Fibroblast of gingiva (primary cell): ENCODE measurements around the gene HSD17B4.
"Not testable (repeated sequence)": the region's sequence is repeated elsewhere in the genome, so short reads cannot be mapped to it uniquely, and the experiment has no call there.

Experiments used
- DNase-seq: peaks from one replicate; pipeline ENCODE4 v3.0.0-alpha.2; 2011; ENCODE audit warnings: low read depth

Gene HSD17B4

DNA sequence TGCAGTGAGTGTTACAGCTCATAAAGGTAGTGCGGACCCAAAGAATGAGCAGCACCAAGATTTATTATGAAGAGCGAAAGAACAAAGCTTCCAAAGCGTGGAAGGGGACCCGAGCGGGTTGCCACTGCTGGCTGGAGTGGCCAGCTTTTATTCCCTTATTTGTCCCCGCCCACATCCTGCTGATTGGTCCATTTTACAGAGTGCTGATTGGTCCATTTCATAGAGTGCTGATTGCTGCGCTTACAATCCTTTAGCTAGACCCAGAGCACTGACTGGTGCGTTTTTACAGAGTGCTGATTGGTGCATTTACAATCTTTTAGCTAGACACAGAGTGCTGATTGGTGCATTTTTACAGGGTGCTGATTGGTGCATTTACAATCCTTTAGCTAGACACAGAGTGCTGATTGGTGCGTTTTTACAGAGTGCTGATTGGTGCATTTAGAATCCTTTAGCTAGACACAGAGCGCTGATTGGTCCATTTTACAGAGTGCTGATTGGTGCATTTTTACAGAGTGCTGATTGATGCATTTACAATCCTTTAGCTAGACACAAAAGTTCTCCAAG lies 19.5 kb upstream of the HSD17B4 start:
- not testable (repeated sequence) for DNase-seq

DNA sequence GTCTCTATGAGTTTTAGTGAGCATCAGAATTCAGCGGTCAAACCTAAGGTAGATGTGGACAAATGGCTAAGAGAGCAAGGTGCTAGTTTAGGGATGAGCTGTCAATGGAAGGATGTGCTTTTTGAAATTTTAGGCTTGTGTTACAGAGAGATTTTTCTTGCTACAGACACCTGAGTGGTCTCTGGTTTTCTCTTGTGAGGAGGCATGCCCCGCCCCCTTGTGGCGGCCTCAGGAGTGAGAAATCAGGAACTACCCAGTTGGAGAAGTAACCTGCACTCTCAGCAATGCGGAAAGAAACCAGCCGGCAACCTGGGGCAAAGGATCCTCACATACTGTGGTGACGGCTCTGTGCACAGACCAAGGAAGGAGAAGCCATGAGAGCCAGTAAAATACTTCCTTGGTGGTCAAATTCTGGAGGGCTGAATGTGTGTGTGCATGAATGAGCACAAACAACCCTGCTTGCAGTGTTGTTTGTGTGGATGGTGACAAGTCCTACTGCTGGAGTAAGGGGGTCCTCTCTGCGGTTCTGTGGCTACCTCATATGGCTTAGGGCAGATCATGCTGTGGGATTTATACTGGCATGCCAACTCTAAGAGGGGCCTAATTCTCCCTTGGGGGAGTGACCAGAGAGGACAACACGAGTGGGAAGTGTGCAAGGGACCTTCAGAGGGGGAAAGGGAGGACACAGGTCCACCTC lies 16.7 kb upstream of the HSD17B4 start:
- peak; percentile 38 for DNase-seq

DNA sequence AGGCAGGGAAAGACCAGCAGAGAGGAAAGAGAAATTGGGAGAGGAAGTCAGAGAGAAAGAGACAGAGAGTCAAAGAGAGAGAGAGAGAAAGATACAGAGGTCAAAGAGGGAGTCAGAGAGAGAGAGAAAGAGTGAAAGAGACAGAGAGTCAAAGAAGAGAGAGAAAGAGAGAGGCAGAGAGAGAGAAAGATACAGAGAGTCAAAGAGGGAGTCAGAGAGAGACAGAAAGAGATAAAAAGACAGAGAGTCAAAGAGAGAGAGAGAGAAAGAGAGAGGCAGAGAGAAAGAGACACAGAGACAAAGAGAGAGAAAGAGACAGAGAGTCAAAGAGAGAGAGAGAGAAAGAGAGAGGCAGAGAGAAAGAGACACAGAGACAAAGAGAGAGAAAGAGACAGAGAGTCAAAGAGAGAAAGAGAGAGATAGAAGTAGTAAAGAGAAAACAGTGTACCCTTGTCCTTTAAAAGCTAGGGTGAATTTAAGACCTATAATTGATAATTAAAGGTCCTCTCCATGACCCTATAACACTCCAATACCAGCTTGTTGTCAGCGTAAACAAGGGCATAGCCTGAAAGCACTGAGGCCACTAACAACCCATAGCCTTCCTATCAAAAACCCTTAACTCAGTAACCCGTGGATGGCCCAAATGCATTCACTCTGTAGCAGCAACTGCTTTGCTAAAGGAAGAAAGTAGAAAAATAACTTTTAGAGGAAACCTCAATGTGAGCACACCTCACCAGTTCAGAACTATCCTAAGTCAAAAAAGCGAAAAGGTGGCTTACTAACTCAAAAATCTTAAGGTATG lies 14.3 kb upstream of the HSD17B4 start:
- not testable (repeated sequence) for DNase-seq

DNA sequence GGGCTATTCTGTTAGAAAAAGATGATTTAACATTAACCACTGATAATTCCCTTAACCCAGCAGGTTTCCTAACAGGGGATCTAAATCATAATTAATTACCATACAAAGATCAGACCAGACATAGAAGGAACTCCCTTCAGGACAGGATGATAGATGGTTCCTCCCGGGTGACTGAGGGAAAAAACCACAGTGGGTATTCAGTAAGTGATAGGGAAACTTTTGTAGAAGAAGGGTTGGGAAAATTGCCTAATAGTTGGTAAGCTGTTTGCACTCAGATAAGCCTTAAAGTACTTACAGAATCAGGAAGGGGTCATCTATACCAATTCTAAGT lies 13.7 kb upstream of the HSD17B4 start:
- not testable (repeated sequence) for DNase-seq

DNA sequence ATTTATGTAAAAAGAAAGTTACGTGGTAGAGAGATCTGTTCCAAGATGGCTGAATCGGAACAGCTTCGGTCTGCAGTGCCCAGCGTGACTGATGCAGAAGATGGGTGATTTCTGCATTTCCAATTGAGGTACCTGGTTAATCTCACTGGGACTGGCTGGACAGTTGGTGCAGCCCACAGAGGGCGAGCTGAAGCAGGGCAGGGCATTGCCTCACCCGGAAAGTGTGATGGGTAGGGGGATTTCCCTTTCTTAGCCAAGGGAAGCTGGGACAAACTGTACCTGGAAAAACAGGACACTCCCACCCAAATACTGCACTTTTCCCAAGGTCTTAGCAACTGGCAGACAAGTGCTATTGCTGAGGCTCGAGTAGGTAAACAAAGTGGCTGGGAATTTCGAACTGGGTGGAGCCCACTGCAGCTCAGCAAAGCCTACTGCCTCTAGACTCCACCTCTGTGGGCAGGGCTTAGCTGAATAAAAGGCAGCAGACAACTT lies 13.1 kb upstream of the HSD17B4 start:
- no peak for DNase-seq

DNA sequence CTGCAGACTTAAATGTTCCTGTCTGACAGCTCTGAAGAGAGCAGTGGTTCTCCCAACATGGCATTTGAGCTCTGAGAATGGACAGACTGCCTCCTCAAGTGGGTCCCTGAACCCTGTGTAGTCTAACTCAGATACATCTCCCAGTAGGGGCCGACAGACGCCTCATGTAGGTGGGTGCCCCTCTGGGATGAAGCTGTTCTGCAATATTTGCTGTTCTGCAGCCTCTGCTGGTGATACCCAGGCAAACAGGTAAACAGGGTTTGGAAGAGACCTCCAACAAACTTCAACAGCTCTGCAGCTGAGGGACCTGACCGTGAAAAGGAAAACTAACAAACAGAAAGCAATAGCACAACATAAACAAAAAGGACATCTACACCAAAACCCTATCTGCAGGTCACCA lies 12.7 kb upstream of the HSD17B4 start:
- DNase-seq: not testable (repeated sequence)

DNA sequence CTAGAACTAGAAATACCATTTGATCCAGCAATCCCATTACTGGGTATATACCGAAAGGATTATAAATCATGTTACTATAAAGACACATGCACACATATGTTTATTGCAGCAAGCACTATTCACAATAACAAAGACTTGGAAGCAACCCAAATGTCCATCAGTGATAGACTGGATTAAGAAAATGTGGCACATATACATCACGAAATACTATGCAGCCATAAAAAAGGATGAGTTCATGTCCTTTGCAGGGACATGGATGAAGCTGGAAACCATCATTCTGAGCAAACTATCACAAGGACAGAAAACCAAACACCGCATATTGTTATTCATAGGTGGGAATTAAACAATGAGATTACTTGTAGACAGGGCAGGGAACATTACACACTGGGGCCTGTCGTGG lies 7.7 kb upstream of the HSD17B4 start:
- not testable (repeated sequence) for DNase-seq

DNA sequence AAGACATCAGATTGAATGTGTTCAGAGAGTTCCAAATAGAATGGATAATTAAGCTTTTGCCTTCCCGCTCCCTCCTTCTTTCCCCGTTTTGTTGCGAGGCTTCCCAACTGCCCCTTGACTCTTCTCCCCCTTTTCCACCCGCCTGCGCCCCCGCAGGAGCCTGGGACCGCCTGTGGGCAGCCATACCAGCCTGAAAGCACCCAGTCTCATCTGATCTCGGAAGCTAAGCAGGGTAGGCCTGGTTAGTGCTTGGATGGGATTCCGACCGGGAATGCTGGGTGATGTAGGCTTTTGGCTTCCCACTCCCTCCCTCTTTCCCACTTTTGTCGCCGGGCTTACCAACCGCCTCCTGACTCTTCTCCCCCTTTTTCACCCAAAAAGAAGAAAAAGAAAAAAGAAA lies 6.8 kb upstream of the HSD17B4 start:
- no peak for DNase-seq

DNA sequence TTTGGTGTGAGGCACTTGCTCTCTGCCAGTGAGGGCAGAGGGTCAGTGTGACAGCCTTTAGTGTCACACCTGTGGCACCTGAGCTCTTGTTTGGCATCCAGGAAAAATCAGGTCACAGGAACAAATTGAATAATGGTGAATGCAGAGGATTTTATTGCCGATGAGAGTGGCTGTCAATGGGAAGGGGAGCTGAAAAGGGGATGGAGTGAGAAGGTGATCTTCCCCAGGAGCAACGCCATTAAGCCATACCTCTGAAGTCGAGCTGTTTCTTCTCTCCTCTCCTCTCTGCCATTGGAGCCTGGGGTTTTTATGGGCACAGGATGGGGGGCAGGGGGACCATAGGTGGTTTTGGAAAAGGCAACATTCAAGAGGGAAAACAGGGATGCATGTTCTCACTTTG lies 2.4 kb upstream of the HSD17B4 start:
- no peak for DNase-seq

DNA sequence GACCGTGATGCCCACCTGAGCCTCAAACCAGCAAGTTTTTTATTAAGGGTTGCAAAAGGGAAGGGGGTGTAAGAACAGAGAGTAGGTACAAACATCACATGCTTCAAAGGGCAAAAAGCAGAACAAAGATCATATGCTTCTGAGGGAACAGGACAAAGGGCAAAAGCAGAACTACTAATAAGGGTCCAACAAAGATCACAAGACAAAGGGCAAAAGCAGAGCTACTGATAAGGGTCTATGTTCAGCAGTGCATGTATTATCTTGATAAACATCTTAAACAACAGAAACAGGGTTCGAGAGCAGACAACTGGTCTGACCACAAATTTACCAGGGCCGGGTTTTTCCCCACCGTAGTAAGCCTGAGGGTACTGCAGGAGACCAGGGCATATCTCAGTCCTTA lies 1.7 kb upstream of the HSD17B4 start:
- DNase-seq: not testable (repeated sequence)

DNA sequence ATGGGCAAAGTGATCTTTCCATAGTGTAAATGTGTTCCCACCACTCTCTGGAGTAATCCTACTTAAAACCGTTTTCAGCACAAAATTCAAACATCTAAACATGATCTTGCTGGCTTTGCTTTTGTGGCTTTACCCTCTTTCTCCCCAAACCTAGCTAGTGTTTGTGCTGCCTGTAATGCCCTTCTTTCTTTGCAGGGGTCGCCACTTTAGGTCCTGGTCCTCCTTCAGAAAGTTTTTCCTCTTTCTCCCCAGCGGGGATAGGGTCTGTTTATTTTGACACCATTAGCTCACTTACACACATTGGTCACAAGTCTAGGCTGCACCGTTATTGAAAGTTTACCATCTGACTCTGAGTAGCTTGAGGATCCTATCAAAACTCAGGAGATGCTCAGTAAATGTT lies 736 bp upstream of the HSD17B4 start:
- no peak for DNase-seq

DNA sequence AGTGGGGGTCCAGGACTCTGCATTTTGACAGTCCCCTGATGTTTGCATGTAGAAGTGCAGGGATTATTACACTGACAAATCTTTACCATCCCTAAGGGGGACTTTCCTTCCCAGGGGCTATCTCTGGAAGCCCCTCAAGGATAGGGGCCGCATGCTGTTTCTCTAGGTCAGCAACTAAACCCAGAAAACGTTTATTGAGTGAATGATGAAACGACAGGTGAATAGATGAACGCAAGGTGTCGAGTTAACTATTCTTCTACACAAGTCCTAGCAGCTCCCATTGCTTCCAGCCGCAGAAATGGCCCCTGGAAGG lies 281 bp upstream of the HSD17B4 start:
- DNase-seq: no peak

DNA sequence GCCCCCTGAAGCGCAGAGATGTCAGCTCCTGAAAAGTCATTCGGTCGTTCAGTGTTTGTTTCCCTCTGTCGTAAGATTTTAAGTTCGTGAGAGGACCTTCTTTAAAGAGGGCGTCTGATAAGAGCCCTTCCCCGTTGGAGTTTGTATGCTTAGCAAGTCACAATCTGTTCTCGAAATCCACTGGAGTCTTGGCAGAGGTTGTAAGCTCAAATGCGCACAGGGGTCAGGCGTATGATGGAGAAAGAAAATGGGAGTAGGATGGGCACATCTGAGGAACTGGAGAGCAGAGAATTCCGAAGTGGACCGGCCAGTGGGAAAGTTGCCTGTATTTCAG lies 710 bp downstream of the HSD17B4 start:
- DNase-seq: peak; percentile 50

DNA sequence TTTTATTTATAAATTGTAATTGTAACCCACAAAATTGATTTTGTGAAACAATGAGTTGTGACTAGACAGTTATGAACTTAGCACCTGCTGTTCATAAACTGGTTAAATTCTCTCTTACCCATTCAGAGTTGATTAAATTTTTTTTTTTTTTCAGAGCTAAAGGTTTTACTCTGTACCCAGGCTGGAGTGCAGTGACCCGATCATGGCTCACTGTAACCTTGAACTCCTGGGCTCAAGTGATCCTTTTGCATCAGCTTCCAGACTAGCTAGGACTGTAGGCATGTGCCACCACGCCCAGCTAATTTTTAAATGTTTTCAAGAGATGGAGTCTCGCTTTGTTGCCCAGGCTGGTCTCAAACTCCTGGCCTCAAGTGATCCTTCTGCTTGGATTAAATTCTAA lies 1.9 kb downstream of the HSD17B4 start:
- DNase-seq: no peak

DNA sequence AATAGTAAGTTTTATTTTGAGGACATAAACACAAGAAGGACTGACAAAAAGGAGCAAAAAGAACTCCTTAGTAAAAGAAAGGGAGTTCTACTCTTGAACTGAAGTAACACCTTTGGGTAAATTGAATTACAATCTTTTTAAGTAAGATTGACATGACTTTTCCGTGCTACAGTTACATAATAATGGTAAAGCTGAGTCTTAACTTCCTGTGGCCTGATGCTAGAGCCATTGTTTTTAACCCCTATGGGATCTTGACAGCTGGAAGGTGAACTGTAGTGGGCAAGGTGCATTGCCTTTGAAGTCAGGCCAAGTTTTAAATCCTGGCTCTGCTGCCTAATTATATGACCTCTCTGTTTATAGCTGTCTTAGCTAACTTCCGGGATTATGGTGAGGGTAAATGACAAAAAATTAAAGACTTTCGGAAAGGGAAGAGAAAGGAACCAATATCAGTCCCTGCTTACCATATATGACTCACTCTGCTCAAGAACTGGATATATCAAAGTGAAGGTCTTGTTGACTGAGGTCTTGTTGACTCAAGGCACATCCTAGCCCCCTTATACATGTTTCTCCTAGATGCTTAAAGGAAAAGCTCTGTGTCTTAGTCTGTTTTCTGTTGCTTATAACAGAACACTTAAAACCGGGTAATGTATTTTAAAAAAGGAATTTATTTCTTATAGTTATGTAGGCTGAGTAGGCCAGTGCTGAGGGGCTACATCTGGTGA lies 6.8 kb downstream of the HSD17B4 start:
- DNase-seq: no peak

DNA sequence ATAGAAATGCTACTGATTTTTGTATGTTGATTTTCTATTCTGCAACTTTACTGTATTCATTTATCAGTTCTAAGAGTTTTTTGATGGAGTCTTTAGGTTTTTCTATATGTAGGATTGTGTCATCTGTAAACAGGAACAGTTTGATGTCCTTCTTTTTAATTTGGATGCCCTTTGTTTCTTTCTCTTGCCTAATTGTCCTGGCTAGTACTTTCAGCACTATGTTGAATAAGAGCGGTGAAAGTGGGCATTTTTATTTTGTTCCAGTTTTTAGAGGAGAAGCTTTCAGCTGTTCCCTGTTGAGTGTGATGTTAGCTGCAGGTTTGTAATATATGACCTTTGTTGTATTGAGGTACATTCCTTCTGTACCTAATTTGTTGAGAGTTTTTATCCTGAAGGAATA lies 13.3 kb downstream of the HSD17B4 start:
- no peak for DNase-seq

DNA sequence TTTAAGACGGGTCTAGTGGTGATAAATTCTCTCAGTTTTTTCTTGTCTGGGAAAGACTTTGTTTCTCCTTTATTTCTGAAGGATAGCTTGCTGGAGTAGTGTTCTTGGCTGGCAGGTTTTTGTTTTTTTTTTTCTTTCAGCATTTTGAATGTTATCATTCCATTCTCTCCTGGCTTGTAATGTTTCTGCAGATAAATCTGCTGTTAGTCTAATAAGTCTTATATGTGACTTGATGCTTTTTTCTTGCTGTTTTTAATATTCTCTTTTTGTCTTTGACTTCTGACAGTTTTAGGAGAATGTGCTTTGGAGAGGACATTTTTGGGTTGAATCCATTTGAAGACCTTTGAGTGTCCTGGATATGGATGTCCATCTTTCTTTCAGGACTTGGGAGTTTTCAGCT lies 16.0 kb downstream of the HSD17B4 start:
- DNase-seq: no peak

DNA sequence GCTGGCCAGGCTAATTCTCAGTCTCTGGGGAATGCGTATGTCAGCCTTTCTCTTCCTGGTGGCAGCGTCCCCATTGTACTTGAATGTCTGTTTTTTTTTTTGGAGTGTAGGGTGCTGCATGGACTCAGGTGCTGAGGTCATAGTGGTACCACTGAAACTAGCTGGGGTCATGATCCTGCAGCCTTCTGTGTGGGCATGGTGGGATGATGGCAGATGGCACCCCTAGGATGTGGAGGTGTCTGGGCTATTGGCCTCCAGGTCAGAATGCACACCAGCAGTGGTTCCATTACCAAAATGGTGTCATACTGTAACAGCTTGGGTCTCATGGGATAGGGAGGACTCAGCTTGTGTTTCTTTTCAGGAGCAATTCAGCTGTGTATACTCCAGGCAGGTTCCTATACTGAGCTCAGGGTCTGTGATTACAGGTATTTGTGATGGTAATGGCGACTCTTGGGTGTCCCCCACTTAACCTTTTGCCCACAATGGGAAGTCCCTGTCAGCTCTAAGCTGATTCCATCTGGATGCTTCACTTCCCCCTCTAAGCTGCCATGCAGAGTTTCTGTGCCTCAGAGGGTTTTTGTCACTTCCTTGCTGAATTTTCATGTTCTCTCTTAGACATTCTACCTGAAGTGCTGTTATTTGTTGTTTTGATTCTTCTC lies 17.9 kb downstream of the HSD17B4 start:
- no peak for DNase-seq

DNA sequence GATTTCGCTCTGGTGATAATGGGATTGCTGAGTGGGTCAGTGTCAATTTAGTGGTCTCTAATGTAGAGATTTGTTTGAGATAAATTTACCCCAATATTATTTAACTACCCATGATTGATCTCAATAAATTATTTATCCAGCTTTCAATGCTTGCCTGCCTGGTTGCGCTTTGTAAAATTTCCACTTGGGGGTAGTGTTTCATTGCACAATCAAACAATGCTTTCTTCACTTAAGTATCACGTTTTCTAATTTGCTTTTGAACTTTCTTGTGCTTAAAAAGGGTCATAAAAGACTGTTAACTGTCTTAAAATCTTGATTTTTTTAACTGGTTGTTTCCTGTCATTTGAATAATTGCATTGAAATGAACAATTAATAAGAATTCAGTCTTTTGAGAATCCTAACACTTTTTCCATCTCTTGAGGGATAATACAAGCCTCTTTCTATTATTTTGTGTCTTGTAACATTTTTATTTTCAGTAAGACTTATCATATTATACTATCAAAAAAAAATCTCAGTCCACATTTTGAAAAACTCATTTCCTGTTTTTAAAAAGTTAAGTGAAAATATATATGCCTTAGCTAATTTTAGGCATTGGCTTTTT lies 18.7 kb downstream of the HSD17B4 start:
- DNase-seq: peak; percentile 34

DNA sequence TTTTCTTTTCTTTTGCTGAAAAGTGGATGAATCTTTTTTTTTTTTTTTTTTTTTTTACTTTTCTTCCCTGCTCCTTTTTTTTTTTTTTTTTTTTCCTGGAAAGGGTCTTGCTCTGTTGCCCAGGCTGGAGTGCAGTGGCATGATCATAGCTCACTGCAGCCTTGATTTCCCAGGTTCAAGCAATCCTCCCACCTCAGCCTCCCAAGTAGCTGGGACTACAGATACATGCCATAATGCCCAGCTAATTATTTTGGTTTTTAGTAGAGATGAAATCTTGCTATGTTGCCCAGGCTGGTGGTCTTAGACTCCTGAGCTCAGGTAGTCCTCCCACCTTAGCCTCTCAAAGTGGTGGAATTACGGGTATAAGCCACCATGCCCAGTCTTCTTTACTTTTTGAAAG lies 20.9 kb downstream of the HSD17B4 start:
- no peak for DNase-seq

DNA sequence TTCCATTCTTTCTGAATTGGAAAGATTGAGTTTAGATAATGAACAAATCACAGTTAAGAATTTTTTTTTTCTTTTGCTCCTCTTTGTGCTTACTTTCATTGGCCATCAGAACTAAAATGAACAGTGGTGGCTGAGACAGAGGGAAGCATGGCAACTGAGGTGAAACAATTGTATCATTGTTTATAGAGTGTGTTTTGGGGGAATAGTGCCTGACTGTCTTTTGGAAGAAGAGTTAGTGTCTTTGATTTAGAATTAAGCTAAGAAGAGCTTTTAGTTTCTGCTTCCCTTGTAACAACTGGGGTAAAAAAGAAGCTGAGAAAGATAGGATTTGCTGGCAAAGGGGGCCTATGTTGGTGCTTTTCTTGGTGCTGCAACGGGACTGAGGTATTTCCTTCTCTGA lies 24.0 kb downstream of the HSD17B4 start:
- no peak for DNase-seq

DNA sequence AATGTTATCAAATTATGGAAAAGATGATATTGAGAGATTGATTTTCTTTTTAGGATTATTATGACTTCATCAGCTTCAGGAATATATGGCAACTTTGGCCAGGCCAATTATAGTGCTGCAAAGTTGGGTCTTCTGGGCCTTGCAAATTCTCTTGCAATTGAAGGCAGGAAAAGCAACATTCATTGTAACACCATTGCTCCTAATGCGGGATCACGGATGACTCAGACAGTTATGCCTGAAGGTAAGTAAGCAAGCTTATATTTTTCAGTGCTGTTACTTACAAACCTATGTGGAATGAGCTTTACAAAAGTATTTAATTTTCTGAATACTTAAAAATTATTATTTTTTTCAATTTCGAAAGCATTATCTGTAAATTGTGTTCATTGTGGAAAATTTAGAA lies 26.5 kb downstream of the HSD17B4 start:
- DNase-seq: no peak
